GM10248 (cell line): Measurements from ENCODE around the gene TDRD6.

Experiments used
- CTCF ChIA-PET: fragments of 300-600 bp; sonication (Branson Sonifier 250); formaldehyde crosslinking; extraction: SDS; loops from one replicate; lab custom pipeline; 2021; ENCODE audit warnings: antibody characterized with exemption; lab: Yijun Ruan, JAX
- POLR2A ChIA-PET: fragments of 350-650 bp; sonication (Branson Sonifier 250); formaldehyde crosslinking; extraction: SDS; loops from one replicate; lab custom pipeline; 2020; ENCODE audit warnings: antibody characterized with exemption; lab: Yijun Ruan, JAX
- DNase-seq: peaks from one replicate; pipeline ENCODE4 v3.0.0; 2012; ENCODE audit errors: extremely low spot score
- CTCF ChIP-seq: IDR thresholded peaks from 2 replicates; pipeline ENCODE4 v1.5.1; 2012; ENCODE audit warnings: mild to moderate bottlenecking, low read depth; ENCODE audit errors: extremely low read depth, missing control alignments, control extremely low read depth

Gene TDRD6

GRCh38 chr6:46677314-46677654 lies 10.4 kb upstream of the TDRD6 start:
- TF ChIP-seq CTCF = peak; percentile 3
- ChIA-PET CTCF (no interaction called here), POLR2A (no interaction called here)
- DNase-seq = no peak

DNA sequence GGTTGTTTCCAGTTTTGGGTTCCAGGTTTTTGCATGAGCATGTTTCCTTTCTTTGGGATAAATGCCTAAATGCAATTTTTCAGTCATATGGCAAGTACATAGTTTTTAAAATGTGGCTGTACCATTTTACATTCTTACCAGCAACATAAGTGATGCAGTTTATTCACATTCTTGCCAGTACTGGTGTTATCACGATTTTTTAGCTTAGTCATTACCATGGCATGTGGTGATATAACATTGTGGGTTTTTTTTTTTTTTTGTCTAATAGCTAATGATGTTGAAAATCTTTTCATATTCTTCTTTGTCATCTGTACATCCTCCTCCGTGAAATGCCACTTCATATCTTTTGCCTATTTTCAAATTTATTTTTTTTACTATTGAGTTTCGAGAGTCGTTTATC lies 2.9 kb upstream of the TDRD6 start:
- no peak for TF ChIP-seq CTCF
- ChIA-PET POLR2A (no interaction called here), CTCF (no interaction called here)
- DNase-seq = no peak

GRCh38 chr6:46688117-46688965 lies 656 bp downstream of the TDRD6 start:
- ChIA-PET CTCF (no interaction called here), POLR2A (no interaction called here)
- no peak for TF ChIP-seq CTCF
- no peak for DNase-seq

DNA sequence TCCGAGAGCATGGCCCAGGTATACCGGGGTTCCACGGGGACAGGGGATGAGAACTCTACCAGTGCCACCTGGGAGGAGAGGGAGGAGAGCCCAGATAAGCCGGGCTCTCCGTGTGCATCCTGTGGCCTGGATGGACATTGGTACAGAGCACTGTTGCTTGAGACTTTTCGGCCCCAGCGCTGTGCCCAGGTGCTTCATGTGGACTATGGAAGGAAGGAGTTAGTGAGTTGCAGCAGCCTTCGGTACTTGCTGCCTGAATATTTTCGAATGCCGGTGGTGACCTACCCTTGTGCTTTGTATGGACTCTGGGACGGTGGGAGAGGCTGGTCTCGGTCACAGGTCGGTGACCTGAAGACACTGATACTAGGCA lies 1.3 kb downstream of the TDRD6 start:
- ChIA-PET POLR2A (no interaction called here), CTCF (no interaction called here)
- no peak for TF ChIP-seq CTCF
- no peak for DNase-seq

DNA sequence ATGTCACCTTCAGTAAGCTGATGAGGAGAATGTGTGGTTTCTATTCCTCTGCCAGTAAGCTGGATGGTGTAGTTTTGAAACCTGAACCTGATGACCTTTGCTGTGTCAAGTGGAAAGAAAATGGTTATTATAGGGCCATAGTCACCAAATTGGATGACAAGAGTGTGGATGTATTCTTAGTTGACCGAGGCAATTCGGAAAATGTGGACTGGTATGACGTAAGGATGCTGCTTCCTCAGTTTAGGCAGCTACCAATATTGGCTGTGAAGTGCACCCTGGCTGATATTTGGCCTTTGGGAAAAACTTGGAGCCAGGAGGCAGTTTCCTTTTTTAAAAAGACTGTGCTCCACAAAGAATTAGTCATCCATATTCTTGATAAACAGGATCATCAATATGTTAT lies 2.0 kb downstream of the TDRD6 start:
- no peak for TF ChIP-seq CTCF
- DNase-seq = no peak
- ChIA-PET POLR2A (no interaction called here), CTCF (no interaction called here)

DNA sequence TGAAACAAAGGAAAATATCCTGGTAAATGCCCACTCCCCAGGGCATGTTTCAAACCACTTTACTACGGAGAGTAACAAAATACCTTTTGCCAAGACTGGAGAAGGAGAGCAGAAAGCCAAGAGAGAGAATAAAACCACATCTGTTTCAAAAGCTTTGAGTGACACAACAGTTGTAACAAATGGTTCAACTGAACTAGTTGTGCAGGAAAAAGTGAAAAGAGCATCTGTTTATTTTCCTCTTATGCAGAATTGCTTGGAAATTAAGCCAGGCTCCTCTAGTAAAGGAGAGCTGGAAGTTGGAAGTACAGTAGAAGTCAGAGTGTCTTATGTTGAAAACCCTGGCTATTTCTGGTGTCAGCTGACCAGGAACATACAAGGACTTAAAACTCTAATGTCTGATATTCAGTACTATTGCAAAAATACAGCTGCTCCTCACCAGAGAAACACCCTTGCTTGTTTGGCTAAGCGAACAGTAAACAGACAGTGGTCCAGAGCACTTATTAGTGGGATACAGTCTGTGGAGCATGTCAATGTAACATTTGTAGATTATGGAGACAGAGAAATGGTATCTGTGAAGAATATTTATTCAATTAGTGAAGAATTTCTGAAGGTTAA lies 2.6 kb downstream of the TDRD6 start:
- TF ChIP-seq CTCF = no peak
- CTCF ChIA-PET = no interaction called here
- no peak for DNase-seq
- POLR2A ChIA-PET = no interaction called here
